A549 treated with AZD2906 at 1 μM for 4 hours (cell line): ENCODE data around the gene PIP5KL1. TPM values are rescaled to one million over a fixed set of nuclear protein-coding genes. Genes with fewer than 3 reads are reported as not detected.

Source experiments
- total RNA-seq: library from RNA; stranded (reverse); fragments of 200-300 nt; extraction: Qiagen RNA extraction; gene quantifications from 5 replicates; pipeline ENCODE4 v1.2.3, GENCODE V29; 2022

PIP5KL1 gene, protein sequence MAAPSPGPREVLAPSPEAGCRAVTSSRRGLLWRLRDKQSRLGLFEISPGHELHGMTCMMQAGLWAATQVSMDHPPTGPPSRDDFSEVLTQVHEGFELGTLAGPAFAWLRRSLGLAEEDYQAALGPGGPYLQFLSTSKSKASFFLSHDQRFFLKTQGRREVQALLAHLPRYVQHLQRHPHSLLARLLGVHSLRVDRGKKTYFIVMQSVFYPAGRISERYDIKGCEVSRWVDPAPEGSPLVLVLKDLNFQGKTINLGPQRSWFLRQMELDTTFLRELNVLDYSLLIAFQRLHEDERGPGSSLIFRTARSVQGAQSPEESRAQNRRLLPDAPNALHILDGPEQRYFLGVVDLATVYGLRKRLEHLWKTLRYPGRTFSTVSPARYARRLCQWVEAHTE
- total RNA-seq, result 1.1 to 2.4 TPM (median 1.8 TPM) in 5 replicates

DNA sequence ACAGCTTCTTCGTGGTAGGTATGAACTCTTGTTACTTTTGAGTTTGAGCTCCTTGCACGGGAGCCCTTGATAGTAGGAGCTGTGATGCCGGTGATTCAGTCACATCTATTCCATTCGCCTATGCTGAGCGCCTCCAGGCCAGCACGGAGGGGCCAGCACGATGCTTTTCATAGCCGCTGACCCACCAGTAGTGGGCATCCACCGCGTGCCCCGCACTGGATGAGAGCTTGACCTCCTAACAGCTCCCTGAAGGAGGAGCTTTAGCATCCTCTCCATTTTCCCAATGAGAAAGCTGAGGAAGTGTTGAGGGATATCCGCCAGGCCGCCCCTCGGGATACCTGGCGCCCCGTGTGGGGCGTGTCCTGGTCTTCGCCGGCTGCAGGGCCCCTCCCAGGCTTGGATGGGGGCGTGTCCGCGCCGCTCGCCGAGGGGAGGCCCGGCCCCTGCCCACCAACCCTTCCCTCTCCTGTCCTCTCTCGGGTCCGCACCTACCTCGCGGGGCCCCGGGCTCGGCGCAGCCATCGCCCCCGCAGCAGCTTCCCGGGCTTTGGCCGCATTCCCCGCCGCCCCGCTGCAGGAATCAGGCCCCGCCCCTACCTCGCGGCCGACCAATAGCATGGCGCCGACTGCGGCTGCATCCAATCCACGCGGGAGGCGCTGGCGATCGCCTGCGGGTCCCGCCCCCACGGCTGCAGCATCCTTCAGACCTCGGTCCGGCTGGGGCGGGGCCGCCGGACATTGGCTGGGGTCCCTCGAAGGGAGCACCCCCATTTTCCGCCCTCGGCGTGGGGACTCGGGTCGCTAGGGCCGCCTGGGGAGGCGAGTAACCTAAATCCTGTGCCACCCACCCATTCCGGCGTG is at the start of gene PIP5KL1:
Gene PIP5KL1 (minus strand): TSS at position 547 of the 861 bp plus-strand sequence. CDS start 25 bp downstream, at position 522.

DNA sequence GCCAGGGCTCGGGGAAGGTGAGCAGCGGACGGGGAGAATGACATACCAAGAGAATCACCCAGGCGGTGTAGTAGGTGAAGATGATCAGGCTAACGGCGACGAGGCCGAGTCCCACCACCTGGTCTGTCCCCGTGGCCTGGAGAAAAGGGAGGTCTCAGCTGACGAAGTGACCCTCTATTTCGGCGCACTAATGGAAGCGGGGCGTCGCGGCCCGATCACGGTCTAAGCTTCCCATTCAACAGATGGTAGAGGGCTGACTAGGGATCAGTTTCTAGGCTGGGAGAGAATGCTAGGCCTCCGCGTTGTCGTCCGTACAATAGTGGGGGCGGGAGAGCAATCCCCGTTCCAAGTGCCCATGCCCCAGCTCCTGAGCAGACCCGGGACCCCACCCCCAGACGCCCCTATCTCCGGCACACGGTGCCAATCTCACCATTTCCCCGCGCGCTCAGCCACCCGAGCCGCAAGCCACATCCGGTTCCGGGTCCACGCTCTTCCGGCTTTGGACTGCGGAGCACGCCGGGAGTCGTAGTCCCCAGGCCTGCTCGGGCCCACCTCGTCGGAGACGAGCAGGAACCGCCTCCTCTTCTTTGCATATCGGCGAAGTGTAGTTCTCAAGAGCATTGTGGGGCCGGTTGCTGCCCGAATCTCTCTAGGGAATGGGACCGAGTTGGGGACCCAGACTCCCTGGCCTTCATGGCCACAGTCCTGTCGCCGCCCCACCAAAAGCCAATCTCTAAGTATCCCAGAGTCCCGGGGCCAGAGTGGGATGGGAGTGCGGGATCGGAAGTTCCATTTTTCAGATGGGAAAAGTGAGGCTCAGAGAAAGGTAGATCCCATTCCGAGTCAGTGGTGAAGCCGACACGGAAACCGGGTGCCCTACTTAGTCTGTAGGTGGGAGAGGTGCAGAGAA is 7.1 kb upstream of the PIP5KL1 start, which contains the start of gene DPM2:
Gene DPM2 (minus strand): TSS at position 467 of the 910 bp plus-strand sequence. CDS start 34 bp downstream, at position 433.

DNA sequence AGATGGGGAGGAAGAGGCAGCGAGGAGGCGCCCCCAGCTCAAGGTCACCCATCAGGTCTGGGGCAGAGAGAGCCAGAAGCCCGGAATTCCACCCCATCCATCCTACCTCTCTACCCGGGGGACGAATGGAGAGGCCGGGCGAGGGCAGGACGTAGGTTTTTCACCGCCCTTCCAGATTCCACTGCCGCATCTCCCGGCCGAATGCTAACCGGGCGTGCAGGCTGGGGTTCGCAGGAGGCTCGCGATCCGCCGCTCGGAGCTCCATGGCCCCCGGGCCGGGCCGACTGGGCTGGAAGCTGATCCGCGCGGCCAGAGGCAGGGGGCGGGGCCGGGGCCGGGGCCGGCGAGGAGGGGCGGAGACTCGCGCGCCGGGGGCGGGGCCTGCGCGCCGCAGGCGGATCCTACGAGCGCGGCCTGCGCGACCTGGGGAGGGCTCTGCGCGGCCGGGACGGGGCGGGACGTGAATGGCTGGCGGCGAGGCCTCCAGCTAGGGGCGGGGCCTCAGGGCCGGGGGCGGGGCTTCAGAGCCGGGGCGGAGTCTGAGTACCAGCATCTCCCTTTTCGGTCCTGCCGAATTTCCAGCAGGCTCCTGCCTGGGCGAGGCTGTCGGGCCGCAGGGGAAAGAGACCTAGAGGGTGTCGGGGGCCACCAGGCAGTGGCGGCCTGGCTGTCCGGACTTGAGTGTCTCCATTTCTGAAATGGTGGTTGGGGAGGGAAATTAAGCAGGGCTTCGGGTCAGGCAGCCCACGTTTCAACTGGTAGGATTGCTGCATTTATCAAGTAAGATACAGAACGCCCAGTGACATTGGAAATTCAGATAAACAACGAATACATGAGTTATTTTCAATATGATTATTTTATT is 13.6 kb downstream of the PIP5KL1 start, which contains the start of gene ST6GALNAC4:
Gene ST6GALNAC4 (minus strand): TSS at position 322 of the 862 bp plus-strand sequence. CDS start 622 bp downstream, outside the sequence.

DNA sequence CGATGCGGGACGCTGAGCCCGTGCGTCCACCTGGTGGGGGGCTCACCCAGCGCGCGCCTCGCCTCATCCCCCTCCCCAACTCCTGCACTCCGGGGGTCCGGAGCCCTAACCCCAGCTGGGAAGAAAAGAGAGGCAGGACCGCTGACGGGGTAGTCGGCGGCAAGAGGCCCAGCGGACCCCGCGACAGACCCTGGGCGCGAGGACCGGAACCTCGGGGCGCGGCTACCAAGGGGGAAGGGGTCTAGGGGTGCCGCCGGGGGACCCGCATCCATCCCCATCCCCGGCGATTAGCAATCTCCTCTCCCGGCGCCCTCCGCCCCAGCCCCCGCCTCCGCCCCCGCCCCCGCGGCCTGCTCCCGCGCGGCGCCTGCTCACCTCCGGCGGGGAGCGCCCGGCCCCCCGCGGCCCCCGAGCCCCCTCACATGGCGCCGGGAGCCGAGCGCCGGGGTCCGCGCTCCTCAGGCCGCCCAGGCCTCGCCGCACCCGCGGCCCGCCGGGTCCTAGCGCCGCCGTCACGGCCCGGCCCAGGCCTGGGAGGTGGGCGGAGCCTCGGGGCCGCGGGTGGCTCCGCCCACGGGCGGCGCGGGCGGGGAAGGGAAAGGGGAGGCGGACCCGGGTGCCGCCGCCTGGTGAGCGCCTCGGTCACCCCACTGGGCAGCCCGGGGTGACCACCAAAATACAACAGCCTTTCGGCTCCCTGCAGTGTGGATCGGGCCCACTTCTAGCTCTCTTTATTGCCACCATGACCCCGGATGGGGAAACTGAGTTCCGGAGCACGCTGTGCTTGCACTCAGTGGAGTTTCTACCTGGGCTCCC is 31.2 kb downstream of the PIP5KL1 start, which contains the start of gene ST6GALNAC6:
Gene ST6GALNAC6 (minus strand): TSS at position 476 of the 816 bp plus-strand sequence. CDS start 1,622 bp downstream, outside the sequence.

DNA sequence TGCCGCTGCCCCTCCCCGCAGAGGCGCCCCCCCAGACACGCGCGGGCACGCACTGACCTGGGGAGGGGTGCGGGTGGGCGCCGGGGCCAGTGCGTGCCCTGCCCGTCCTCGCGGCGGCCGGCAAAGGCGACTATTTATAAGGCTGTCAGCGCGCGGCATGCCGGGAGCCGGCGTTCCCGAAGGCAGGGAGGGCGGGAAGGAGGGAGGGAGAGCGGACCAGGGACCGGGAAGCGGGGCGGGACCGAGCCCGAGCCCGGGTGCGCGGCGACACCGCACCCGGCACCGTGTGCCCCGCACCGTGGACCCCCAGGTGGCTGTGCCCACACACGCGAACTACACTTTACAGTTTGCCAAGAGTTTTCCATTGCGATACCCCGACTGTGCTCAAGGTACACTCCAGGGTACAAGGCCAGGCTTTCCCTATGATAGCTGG is 53.0 kb downstream of the PIP5KL1 start, which contains the start of gene AK1:
Gene AK1 (minus strand): TSS at position 110 of the 433 bp plus-strand sequence. CDS start 3,058 bp downstream, outside the sequence.

Other genes with a start within 250 kb of the PIP5KL1 start
- gene CFAP157, start 223.8 kb downstream of the PIP5KL1 start, total RNA-seq, result 0.02 to 0.09 TPM (median 0.06 TPM) in 4 of 5 replicates, not detected in the other
- gene PTRH1, start 215.1 kb downstream of the PIP5KL1 start, total RNA-seq, result 13.9 to 23.8 TPM (median 22.7 TPM) in 5 replicates
- gene TTC16, start 214.7 kb downstream of the PIP5KL1 start, total RNA-seq, result 0.02 to 0.06 TPM (median 0.05 TPM) in 5 replicates
- 12.0 to 18.9 TPM (median 16.7 TPM) in 5 replicates for gene TOR2A, start 195.5 kb downstream of the PIP5KL1 start, total RNA-seq
- 0.05 to 0.16 TPM (median 0.08 TPM) in 4 of 5 replicates, not detected in the other for gene SH2D3C, start 152.1 kb downstream of the PIP5KL1 start, total RNA-seq
- 41.7 to 49.1 TPM (median 45.3 TPM) in 5 replicates for gene CDK9, start 144.7 kb downstream of the PIP5KL1 start, total RNA-seq
- gene FPGS, start 127.9 kb downstream of the PIP5KL1 start, total RNA-seq, result 46.4 to 54.0 TPM (median 47.7 TPM) in 5 replicates
- gene ENG, start 76.1 kb downstream of the PIP5KL1 start, total RNA-seq, result 0.10 to 0.15 TPM (median 0.13 TPM) in 5 replicates
- gene AK1, start 53.1 kb downstream of the PIP5KL1 start, total RNA-seq, result 40.5 to 83.7 TPM (median 75.3 TPM) in 5 replicates
- gene ST6GALNAC6, start 31.2 kb downstream of the PIP5KL1 start, total RNA-seq, result 18.7 to 22.7 TPM (median 22.1 TPM) in 5 replicates
- gene ST6GALNAC4, start 13.7 kb downstream of the PIP5KL1 start, total RNA-seq, result 14.2 to 16.2 TPM (median 15.7 TPM) in 5 replicates
- 32.7 to 43.3 TPM (median 42.9 TPM) in 5 replicates for gene DPM2, start 7.1 kb upstream of the PIP5KL1 start, total RNA-seq
- 36.3 to 51.9 TPM (median 38.3 TPM) in 5 replicates for gene EEIG1, start 50.2 kb upstream of the PIP5KL1 start, total RNA-seq
- 4.8 to 8.0 TPM (median 7.0 TPM) in 5 replicates for gene NAIF1, start 136.5 kb upstream of the PIP5KL1 start, total RNA-seq
- 7.6 to 8.9 TPM (median 8.7 TPM) in 5 replicates for gene SLC25A25, start 137.5 kb upstream of the PIP5KL1 start, total RNA-seq
- 78.5 to 99.8 TPM (median 99.1 TPM) in 5 replicates for gene PTGES2, start 197.0 kb upstream of the PIP5KL1 start, total RNA-seq
- 3.3 to 6.9 TPM (median 3.6 TPM) in 5 replicates for gene LCN2, start 218.7 kb upstream of the PIP5KL1 start, total RNA-seq
- 39.5 to 74.4 TPM (median 67.3 TPM) in 5 replicates for gene BBLN, start 229.5 kb upstream of the PIP5KL1 start, total RNA-seq